Measurements from ENCODE around the gene WDR87.
A peak's percentile ranks its signal among the peaks of the same experiment; 100 is the strongest.

Gene WDR87

DNA sequence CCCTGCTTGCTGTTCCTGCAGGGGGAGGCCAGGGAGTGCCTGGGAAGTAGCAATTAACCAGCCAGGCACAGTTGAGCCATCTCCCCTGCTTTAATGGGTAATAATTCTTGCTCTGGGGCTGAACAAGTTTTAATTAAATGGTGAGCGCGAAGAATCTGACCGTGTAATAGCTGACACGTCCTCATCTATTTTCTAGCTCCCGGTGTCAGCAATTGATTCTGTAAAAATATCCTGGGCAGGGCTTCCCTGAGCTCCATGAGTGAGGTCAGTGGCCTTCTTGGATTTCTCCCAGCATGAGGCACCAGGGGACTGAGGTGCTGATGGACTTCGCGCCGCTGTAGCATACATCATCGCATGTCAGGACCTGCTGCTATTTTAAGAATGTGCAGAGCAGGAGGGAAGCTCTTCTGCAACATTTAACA is 27.6 kb upstream of the WDR87 start:
- H3K4me1 ChIP-seq (ENCODE audit: control insufficient read depth, insufficient read depth, low read length) = peaks cover 15% of the 10 kb centered on the region
- ChIA-PET CTCF (interaction anchor here (0.6 to 4.0 kb wide), 5 partner anchors 10 to 309 kb away, joined by 3 to 35 read pairs (median 3); no protein-coding TSS in a partner anchor), POLR2A (interaction anchor here (1.2 kb wide), 1 partner anchor 26 kb away, joined by 4 read pairs; no protein-coding TSS in a partner anchor)
- no peak overlapping the region for H3K27ac ChIP-seq (ENCODE audit: extremely low read depth, low read depth, low read length)
- peaks cover 16% of the 10 kb centered on the region for H3K9me3 ChIP-seq (ENCODE audit: control insufficient read depth, insufficient read depth, low read depth, low read length)
- H3K4me3 ChIP-seq (ENCODE audit: low read depth, low read length) = no peak overlapping the region
- H3K36me3 ChIP-seq (ENCODE audit: control insufficient read depth in 2 of 2, insufficient read depth in 1 of 2, low read length in 2 of 2) = peaks cover 5 to 19% of the 10 kb centered on the region in 2 experiments
- TF ChIP-seq ZNF426 (tag by site-specific recombination; IDR thresholded peaks at IDR 0.05) (no peak), ZNF341 (tag by site-specific recombination; IDR thresholded peaks at IDR 0.05; ENCODE audit: low read depth) (peak; percentile 67), REPIN1 (tag by site-specific recombination; IDR thresholded peaks at IDR 0.05; ENCODE audit: low read depth) (no peak), PRDM1 (tag by site-specific recombination; IDR thresholded peaks at IDR 0.05) (no peak), ZNF449 (tag by site-specific recombination; IDR thresholded peaks at IDR 0.05) (no peak), ZNF626 (tag by site-specific recombination; IDR thresholded peaks at IDR 0.05) (no peak), ZNF292 (tag by site-specific recombination; IDR thresholded peaks at IDR 0.05; ENCODE audit: borderline replicate concordance, low read depth) (no peak), HOXA7 (CRISPR knock-in tag; IDR thresholded peaks at IDR 0.05; ENCODE audit: borderline replicate concordance) (no peak), WT1 (tag by site-specific recombination; IDR thresholded peaks at IDR 0.05) (0 out of 2 replicates have a peak, but pooled peaks have one; percentile 24), ZNF37A (tag by site-specific recombination; IDR thresholded peaks at IDR 0.05) (no peak), ZIC2 (tag by site-specific recombination; IDR thresholded peaks at IDR 0.05) (peak; percentile 96), TRIM28 (IDR thresholded peaks at IDR 0.05; ENCODE audit: borderline replicate concordance, low read length) (peak; percentile 83; the same call in 1 of the 2 replicates), ZNF423 (tag by site-specific recombination; IDR thresholded peaks at IDR 0.05) (0 out of 2 replicates have a peak, but pooled peaks have one; percentile 26), KLF16 (tag by site-specific recombination; IDR thresholded peaks at IDR 0.05) (no peak), ZNF530 (tag by site-specific recombination; IDR thresholded peaks at IDR 0.05; ENCODE audit: low read depth) (no peak), GLIS2 (tag by site-specific recombination; IDR thresholded peaks at IDR 0.05) (0 out of 2 replicates have a peak, but pooled peaks have one; percentile 5), ZNF558 (tag by site-specific recombination; IDR thresholded peaks at IDR 0.05) (no peak), ZNF707 (tag by site-specific recombination; IDR thresholded peaks at IDR 0.05) (no peak), ZNF48 (tag by site-specific recombination; IDR thresholded peaks at IDR 0.05) (no peak), ZNF221 (tag by site-specific recombination; IDR thresholded peaks at IDR 0.05; ENCODE audit: borderline replicate concordance) (no peak), SP7 (tag by site-specific recombination; IDR thresholded peaks at IDR 0.05) (peak; percentile 94), ZNF148 (tag by site-specific recombination; IDR thresholded peaks at IDR 0.05; ENCODE audit: borderline replicate concordance) (no peak), ZNF670 (tag by site-specific recombination; IDR thresholded peaks at IDR 0.05; ENCODE audit: low read depth) (no peak), PRDM6 (tag by site-specific recombination; IDR thresholded peaks at IDR 0.05) (0 out of 2 replicates have a peak, but pooled peaks have one; percentile 31), OSR2 (tag by site-specific recombination; IDR thresholded peaks at IDR 0.05) (peak; percentile 46), ZNF585B (tag by site-specific recombination; IDR thresholded peaks at IDR 0.05) (no peak), SETDB1 (IDR thresholded peaks at IDR 0.05; ENCODE audit: insufficient read length, low read length) (no peak)
- TF ChIP-seq, protein P1, sequence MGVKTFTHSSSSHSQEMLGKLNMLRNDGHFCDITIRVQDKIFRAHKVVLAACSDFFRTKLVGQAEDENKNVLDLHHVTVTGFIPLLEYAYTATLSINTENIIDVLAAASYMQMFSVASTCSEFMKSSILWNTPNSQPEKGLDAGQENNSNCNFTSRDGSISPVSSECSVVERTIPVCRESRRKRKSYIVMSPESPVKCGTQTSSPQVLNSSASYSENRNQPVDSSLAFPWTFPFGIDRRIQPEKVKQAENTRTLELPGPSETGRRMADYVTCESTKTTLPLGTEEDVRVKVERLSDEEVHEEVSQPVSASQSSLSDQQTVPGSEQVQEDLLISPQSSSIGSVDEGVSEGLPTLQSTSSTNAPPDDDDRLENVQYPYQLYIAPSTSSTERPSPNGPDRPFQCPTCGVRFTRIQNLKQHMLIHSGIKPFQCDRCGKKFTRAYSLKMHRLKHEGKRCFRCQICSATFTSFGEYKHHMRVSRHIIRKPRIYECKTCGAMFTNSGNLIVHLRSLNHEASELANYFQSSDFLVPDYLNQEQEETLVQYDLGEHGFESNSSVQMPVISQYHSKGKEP (tag by site-specific recombination; IDR thresholded peaks at IDR 0.05) = peak; percentile 38; the same call in 1 of the 2 replicates
- TF ChIP-seq, protein P2, sequence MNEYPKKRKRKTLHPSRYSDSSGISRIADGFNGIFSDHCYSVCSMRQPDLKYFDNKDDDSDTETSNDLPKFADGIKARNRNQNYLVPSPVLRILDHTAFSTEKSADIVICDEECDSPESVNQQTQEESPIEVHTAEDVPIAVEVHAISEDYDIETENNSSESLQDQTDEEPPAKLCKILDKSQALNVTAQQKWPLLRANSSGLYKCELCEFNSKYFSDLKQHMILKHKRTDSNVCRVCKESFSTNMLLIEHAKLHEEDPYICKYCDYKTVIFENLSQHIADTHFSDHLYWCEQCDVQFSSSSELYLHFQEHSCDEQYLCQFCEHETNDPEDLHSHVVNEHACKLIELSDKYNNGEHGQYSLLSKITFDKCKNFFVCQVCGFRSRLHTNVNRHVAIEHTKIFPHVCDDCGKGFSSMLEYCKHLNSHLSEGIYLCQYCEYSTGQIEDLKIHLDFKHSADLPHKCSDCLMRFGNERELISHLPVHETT (tag by site-specific recombination; IDR thresholded peaks at IDR 0.05) = no peak
